HFF-Myc (cell line): ENCODE data around the gene RAPH1.
"Not testable (repeated sequence)": the region's sequence is repeated elsewhere in the genome, so short reads cannot be mapped to it uniquely, and the experiment has no call there.

Experiments used
- DNase-seq: peaks from one replicate; pipeline ENCODE4 v3.0.0-alpha.2; 2011; ENCODE audit warnings: low read depth; ENCODE audit errors: extremely low read depth
- H3K4me3 ChIP-seq: replicated peaks from 2 replicates; pipeline ENCODE4 v1.5.1; 2011; ENCODE audit warnings: low read depth, mild to moderate bottlenecking, control low read depth, low read length
- CTCF ChIP-seq: IDR thresholded peaks from 2 replicates; pipeline ENCODE4 v1.5.1; 2012; ENCODE audit warnings: mild to moderate bottlenecking, low read depth, low read length, control low read depth; ENCODE audit errors: missing control alignments

The RAPH1 gene

GRCh38 chr2:203404996-203405395 is 130.1 kb downstream of the RAPH1 start:
- no peak for TF ChIP-seq CTCF
- no peak for DNase-seq

GRCh38 chr2:203400805-203401585 is 134.1 kb downstream of the RAPH1 start:
- no peak for DNase-seq
- TF ChIP-seq CTCF = no peak
- H3K4me3 ChIP-seq = no peak overlapping the region

More at GRCh38 chr2:203404996-203405395, 130.1 kb downstream of the RAPH1 start:
- H3K4me3 ChIP-seq = no peak overlapping the region

- no peak for TF ChIP-seq CTCF
- DNase-seq = no peak
- no peak overlapping the region for H3K4me3 ChIP-seq
Measured at GRCh38 chr2:203399031-203399430, 136.1 kb downstream of the RAPH1 start.

- no peak for DNase-seq
- no peak overlapping the region for H3K4me3 ChIP-seq
- peak; percentile 34 for TF ChIP-seq CTCF
Measured at GRCh38 chr2:203396667-203397066, 138.4 kb downstream of the RAPH1 start.

- H3K4me3 ChIP-seq = no peak overlapping the region
- TF ChIP-seq CTCF = no peak
- DNase-seq = no peak
Measured at GRCh38 chr2:203395858-203396257, 139.2 kb downstream of the RAPH1 start.

- no peak overlapping the region for H3K4me3 ChIP-seq
- peak; percentile 12 for TF ChIP-seq CTCF
- no peak for DNase-seq
Measured at GRCh38 chr2:203394519-203395227, 140.4 kb downstream of the RAPH1 start.

- not testable (repeated sequence) for DNase-seq, H3K4me3 ChIP-seq
Measured at GRCh38 chr2:203388153-203388552, 146.9 kb downstream of the RAPH1 start.
